HEK293 (cell line): ENCODE results near the gene WDR89.
A peak's percentile ranks its signal among the peaks of the same experiment; 100 is the strongest.
"Not testable (repeated sequence)": the region's sequence is repeated elsewhere in the genome, so short reads cannot be mapped to it uniquely, and the experiment has no call there.

Experiments used
- CTCF ChIA-PET: fragments of 350-600 bp; formaldehyde crosslinking; extraction: SDS; loops from one replicate; lab custom pipeline; 2021; ENCODE audit warnings: antibody characterized with exemption; lab: Yijun Ruan, JAX
- POLR2A ChIA-PET: fragments of 300-600 bp; formaldehyde crosslinking; extraction: SDS; loops from one replicate; lab custom pipeline; 2020; ENCODE audit warnings: antibody characterized with exemption, inconsistent platforms; lab: Yijun Ruan, JAX
- H3K27ac ChIP-seq: fragments of 200-500 bp; sonication (Bioruptor generic); 2 replicates; pipeline ENCODE4 v1.5.1; 2014; ENCODE audit warnings: low read depth, low read length, control low read depth, inconsistent platforms; ENCODE audit errors: extremely low read depth
- H3K36me3 ChIP-seq, 2 experiments: fragments of 200-500 bp in 1 of 2; sonication (Bioruptor generic) in 1 of 2; 1 replicate in 1 of 2; 2 replicates in 1 of 2; pipeline ENCODE4 v1.5.1; 2014 to 2017; ENCODE audit warnings: inconsistent platforms in 2 of 2, low read length in 2 of 2; ENCODE audit not compliant: control insufficient read depth in 2 of 2, insufficient read depth in 1 of 2
- H3K4me1 ChIP-seq: fragments of 200-500 bp; sonication (Bioruptor generic); 2 replicates; pipeline ENCODE4 v1.5.1; 2014; ENCODE audit warnings: mild to moderate bottlenecking, low read length, inconsistent platforms; ENCODE audit not compliant: control insufficient read depth, insufficient read depth
- H3K4me3 ChIP-seq: 2 replicates; pipeline ENCODE4 v1.5.1; 2011; ENCODE audit warnings: low read depth, mild to moderate bottlenecking, control low read depth, low read length, moderate library complexity
- H3K9me3 ChIP-seq: fragments of 200-500 bp; sonication (Bioruptor generic); 2 replicates; pipeline ENCODE4 v1.5.1; 2014; ENCODE audit warnings: low read depth, low read length, inconsistent platforms; ENCODE audit not compliant: control insufficient read depth, insufficient read depth
- ATF2 ChIP-seq: fragments of 450-650 bp; formaldehyde crosslinking; IDR thresholded peaks from 2 replicates; pipeline ENCODE4 v1.5.1; 2016; ENCODE audit warnings: missing biosample characterization, missing genetic modification characterization, low read depth
- GFI1B ChIP-seq: fragments of 450-650 bp; formaldehyde crosslinking; IDR thresholded peaks from 2 replicates; pipeline ENCODE4 v1.5.1; 2016; ENCODE audit warnings: missing biosample characterization, missing genetic modification characterization
- MEIS1 ChIP-seq: sonication (generic); formaldehyde crosslinking; IDR thresholded peaks from 2 replicates; pipeline ENCODE4 v1.8.1; 2022; ENCODE audit warnings: missing genetic modification reagents, mild to moderate bottlenecking, borderline replicate concordance
- ZBTB44 ChIP-seq: fragments of 450-650 bp; IDR thresholded peaks from 2 replicates; pipeline ENCODE4 v1.5.1; 2018; ENCODE audit warnings: missing biosample characterization, mild to moderate bottlenecking, missing genetic modification characterization
- ZNF18 ChIP-seq: fragments of 450-650 bp; formaldehyde crosslinking; IDR thresholded peaks from 2 replicates; pipeline ENCODE4 v1.5.1; 2016; ENCODE audit warnings: missing biosample characterization, missing genetic modification characterization
- ZNF221 ChIP-seq: fragments of 450-650 bp; formaldehyde crosslinking; IDR thresholded peaks from 2 replicates; pipeline ENCODE4 v1.5.1; 2017; ENCODE audit warnings: missing biosample characterization, missing genetic modification characterization, borderline replicate concordance
- ZNF248 ChIP-seq: fragments of 450-650 bp; formaldehyde crosslinking; IDR thresholded peaks from 2 replicates; pipeline ENCODE4 v1.5.1; 2017; ENCODE audit warnings: missing biosample characterization, missing genetic modification characterization
- ZNF335 ChIP-seq: fragments of 450-650 bp; formaldehyde crosslinking; conservative IDR thresholded peaks from 2 replicates; pipeline ENCODE4 v1.5.1; 2016; ENCODE audit warnings: missing biosample characterization, missing genetic modification characterization
- ZNF350 ChIP-seq: fragments of 450-650 bp; formaldehyde crosslinking; IDR thresholded peaks from 2 replicates; pipeline ENCODE4 v1.5.0; 2017; ENCODE audit warnings: missing biosample characterization, mild to moderate bottlenecking, missing genetic modification characterization
- ZNF37A ChIP-seq: fragments of 450-650 bp; IDR thresholded peaks from 2 replicates; pipeline ENCODE4 v1.5.1; 2018; ENCODE audit warnings: missing biosample characterization, missing genetic modification characterization
- ZNF555 ChIP-seq: fragments of 450-650 bp; formaldehyde crosslinking; conservative IDR thresholded peaks from 2 replicates; pipeline ENCODE4 v1.5.1; 2017; ENCODE audit warnings: missing biosample characterization, mild to moderate bottlenecking, missing genetic modification characterization, inconsistent platforms
- ZNF596 ChIP-seq: fragments of 450-650 bp; IDR thresholded peaks from 2 replicates; pipeline ENCODE4 v1.5.0; 2018; ENCODE audit warnings: missing biosample characterization, mild to moderate bottlenecking, missing genetic modification characterization, moderate library complexity
- ZNF626 ChIP-seq: fragments of 450-650 bp; sonication (Bioruptor Pico); formaldehyde crosslinking; IDR thresholded peaks from 2 replicates; pipeline ENCODE4 v1.5.1; 2018; ENCODE audit warnings: missing biosample characterization, missing genetic modification characterization, inconsistent platforms
- ZNF654 ChIP-seq: fragments of 450-650 bp; formaldehyde crosslinking; IDR thresholded peaks from 2 replicates; pipeline ENCODE4 v1.5.1; 2016; ENCODE audit warnings: low read depth, missing biosample characterization, missing genetic modification characterization
- ZNF658 ChIP-seq: fragments of 450-650 bp; formaldehyde crosslinking; IDR thresholded peaks from 2 replicates; pipeline ENCODE4; 2016; ENCODE audit warnings: missing biosample characterization, missing genetic modification characterization
- ZNF837 ChIP-seq: fragments of 450-650 bp; formaldehyde crosslinking; IDR thresholded peaks from 2 replicates; pipeline ENCODE4 v1.5.1; 2016; ENCODE audit warnings: missing biosample characterization, missing genetic modification characterization
- ZSCAN4 ChIP-seq: fragments of 450-650 bp; formaldehyde crosslinking; IDR thresholded peaks from 2 replicates; pipeline ENCODE4 v1.5.1; 2017; ENCODE audit warnings: missing biosample characterization, missing genetic modification characterization
- ZSCAN5A ChIP-seq: fragments of 450-650 bp; formaldehyde crosslinking; IDR thresholded peaks from 2 replicates; pipeline ENCODE4 v1.5.1; 2016; ENCODE audit warnings: missing biosample characterization, missing genetic modification characterization
- TF ChIP-seq, protein P1 (sequence below): fragments of 450-650 bp; formaldehyde crosslinking; IDR thresholded peaks from 2 replicates; pipeline ENCODE4 v1.5.1; 2017; ENCODE audit warnings: missing biosample characterization, missing genetic modification characterization
- TF ChIP-seq, protein P2 (sequence below): fragments of 450-650 bp; formaldehyde crosslinking; IDR thresholded peaks from 2 replicates; pipeline ENCODE4 v1.5.1; 2016; ENCODE audit warnings: missing biosample characterization, missing genetic modification characterization

WDR89 gene

GRCh38 chr14:63638493-63638892, 3.2 kb downstream of the WDR89 start (continued):
- TF ChIP-seq ZNF658, result no peak
- no peak for TF ChIP-seq ATF2 (tag by site-specific recombination)
- no peak for TF ChIP-seq ZNF837 (tag by site-specific recombination)
- no peak for TF ChIP-seq ZNF18 (tag by site-specific recombination)
- TF ChIP-seq ZNF350, result no peak

DNA sequence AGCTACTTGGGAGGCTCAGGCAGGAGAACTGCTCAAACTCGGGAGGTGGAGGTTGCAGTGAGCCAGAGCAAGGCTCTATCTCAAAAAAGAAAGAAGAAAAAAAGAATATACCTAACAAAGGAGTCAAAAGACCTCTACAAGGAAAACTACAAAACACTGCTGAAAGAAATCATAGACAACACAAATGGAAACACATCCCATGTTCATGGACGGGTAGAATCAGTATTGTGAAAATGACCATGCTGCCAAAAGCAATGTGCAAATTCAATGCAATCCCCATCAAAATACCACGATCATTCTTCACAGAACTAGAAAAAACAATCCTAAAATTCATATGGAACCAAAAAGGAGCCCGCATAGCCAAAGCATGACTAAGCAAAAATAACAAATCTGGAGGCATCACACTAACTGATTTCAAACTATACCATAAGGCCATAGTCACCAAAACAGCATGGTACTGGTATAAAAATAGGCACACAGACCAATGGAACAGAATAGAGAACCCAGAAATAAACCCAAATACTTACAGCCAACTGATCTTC, 5.5 kb downstream of the WDR89 start:
- peak; percentile 97 for TF ChIP-seq ZNF248 (tag by site-specific recombination)
- TF ChIP-seq, all 188 proteins: peak for 1; not testable (repeated sequence) for 187
- CTCF ChIA-PET, POLR2A ChIA-PET, H3K36me3 ChIP-seq, H3K4me1 ChIP-seq, H3K27ac ChIP-seq, H3K9me3 ChIP-seq, H3K4me3 ChIP-seq: not testable (repeated sequence)

DNA sequence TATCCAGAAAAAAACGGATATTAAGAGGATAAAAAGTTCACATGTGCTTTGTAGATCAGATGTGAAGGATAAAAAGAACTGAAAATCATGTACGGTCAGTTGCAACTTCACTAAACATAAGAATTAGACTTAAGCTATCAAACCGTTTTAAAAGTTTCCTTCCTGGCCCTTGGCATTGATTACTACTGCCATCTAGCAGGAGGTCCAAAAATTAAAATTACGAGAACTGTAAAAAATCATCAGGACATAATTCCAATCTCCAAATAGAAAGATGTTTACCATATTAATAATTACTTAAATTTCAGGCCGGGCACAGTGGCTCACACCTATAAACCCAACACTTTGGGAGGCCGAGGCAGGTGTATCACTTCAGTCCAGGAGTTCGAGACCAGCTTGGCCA, 7.9 kb downstream of the WDR89 start:
- no peaks in the 10 kb centered on the region for H3K9me3 ChIP-seq
- H3K36me3 ChIP-seq, result peaks cover 0 to 3% of the 10 kb centered on the region in 2 experiments; a peak in 2 of 3 replicates
- ChIA-PET POLR2A (no interaction called here), CTCF (interaction anchor here (0.6 to 2.8 kb wide), 4 partner anchors 8 to 245 kb away, joined by 3 to 9 read pairs (median 6); partner anchors contain the start of gene WDR89)
- H3K4me1 ChIP-seq, result 0 out of 2 replicates have a peak, but pooled peaks cover 3% of the 10 kb centered on the region
- H3K4me3 ChIP-seq, result no peak overlapping the region
- no peak overlapping the region for H3K27ac ChIP-seq
- TF ChIP-seq, protein P1, sequence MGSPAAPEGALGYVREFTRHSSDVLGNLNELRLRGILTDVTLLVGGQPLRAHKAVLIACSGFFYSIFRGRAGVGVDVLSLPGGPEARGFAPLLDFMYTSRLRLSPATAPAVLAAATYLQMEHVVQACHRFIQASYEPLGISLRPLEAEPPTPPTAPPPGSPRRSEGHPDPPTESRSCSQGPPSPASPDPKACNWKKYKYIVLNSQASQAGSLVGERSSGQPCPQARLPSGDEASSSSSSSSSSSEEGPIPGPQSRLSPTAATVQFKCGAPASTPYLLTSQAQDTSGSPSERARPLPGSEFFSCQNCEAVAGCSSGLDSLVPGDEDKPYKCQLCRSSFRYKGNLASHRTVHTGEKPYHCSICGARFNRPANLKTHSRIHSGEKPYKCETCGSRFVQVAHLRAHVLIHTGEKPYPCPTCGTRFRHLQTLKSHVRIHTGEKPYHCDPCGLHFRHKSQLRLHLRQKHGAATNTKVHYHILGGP (tag by site-specific recombination), result no peak
- TF ChIP-seq ZNF37A (tag by site-specific recombination), result no peak
- no peak for TF ChIP-seq GFI1B (tag by site-specific recombination)
- no peak for TF ChIP-seq ZNF654 (tag by site-specific recombination)
- TF ChIP-seq ZBTB44 (tag by site-specific recombination), result no peak
- TF ChIP-seq ZNF350, result no peak
- no peak for TF ChIP-seq ZSCAN5A (tag by site-specific recombination)
- TF ChIP-seq ZSCAN4 (tag by site-specific recombination), result no peak
- no peak for TF ChIP-seq ZNF555 (tag by site-specific recombination)
- no peak for TF ChIP-seq ZNF221 (tag by site-specific recombination)
- TF ChIP-seq ZNF596, result no peak
- TF ChIP-seq MEIS1 (CRISPR knock-in tag), result no peak
- TF ChIP-seq ZNF335 (tag by site-specific recombination), result no peak
- TF ChIP-seq ZNF248 (tag by site-specific recombination), result no peak
- no peak for TF ChIP-seq ZNF626 (tag by site-specific recombination)
- TF ChIP-seq, protein P2, sequence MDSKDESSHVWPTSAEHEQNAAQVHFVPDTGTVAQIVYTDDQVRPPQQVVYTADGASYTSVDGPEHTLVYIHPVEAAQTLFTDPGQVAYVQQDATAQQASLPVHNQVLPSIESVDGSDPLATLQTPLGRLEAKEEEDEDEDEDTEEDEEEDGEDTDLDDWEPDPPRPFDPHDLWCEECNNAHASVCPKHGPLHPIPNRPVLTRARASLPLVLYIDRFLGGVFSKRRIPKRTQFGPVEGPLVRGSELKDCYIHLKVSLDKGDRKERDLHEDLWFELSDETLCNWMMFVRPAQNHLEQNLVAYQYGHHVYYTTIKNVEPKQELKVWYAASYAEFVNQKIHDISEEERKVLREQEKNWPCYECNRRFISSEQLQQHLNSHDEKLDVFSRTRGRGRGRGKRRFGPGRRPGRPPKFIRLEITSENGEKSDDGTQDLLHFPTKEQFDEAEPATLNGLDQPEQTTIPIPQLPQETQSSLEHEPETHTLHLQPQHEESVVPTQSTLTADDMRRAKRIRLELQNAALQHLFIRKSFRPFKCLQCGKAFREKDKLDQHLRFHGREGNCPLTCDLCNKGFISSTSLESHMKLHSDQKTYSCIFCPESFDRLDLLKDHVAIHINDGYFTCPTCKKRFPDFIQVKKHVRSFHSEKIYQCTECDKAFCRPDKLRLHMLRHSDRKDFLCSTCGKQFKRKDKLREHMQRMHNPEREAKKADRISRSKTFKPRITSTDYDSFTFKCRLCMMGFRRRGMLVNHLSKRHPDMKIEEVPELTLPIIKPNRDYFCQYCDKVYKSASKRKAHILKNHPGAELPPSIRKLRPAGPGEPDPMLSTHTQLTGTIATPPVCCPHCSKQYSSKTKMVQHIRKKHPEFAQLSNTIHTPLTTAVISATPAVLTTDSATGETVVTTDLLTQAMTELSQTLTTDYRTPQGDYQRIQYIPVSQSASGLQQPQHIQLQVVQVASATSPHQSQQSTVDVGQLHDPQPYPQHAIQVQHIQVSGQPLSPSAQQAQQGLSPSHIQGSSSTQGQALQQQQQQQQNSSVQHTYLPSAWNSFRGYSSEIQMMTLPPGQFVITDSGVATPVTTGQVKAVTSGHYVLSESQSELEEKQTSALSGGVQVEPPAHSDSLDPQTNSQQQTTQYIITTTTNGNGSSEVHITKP (tag by site-specific recombination), result no peak
